H1 (cell line): ENCODE data around the gene RIPPLY3. TPM values are rescaled to one million over a fixed set of nuclear protein-coding genes. Genes with fewer than 3 reads are reported as not detected.

Source experiments
- CHD7 ChIP-seq: fragments of 300-600 bp; sonication (generic); IDR thresholded peaks from 2 replicates; pipeline ENCODE4 v1.7.1; 2012; ENCODE audit warnings: low read length, moderate library complexity, mild to moderate bottlenecking, inconsistent platforms; ENCODE audit not compliant: insufficient replicate concordance
- HDAC2 ChIP-seq, 2 experiments: fragments of 300-600 bp in 1 of 2; sonication (generic) in 1 of 2; IDR thresholded peaks; 2 replicates each; pipeline ENCODE4 v1.6.1; 2011 to 2012; ENCODE audit warnings: low read depth in 2 of 2, low read length in 2 of 2, mild to moderate bottlenecking in 2 of 2, moderate library complexity in 2 of 2, borderline replicate concordance in 1 of 2, inconsistent platforms in 1 of 2
- SP2 ChIP-seq: IDR thresholded peaks from 2 replicates; pipeline ENCODE4 v1.6.1; 2012; ENCODE audit warnings: mild to moderate bottlenecking, low read length, inconsistent platforms
- polyA plus RNA-seq, 7 experiments: library from polyadenylated mRNA; depleted of rRNA in 3 of 7; stranded (reverse) in 5 of 7; unstranded in 2 of 7; fragments of >200 nt in 5 of 7; fragments of 200-250 nt in 2 of 7; gene quantifications; 1 replicate in 5 of 7; 2 replicates in 1 of 7; 4 replicates in 1 of 7; pipeline versions ENCODE4 v1.2.1 to v1.2.3, GENCODE V29; 2011 to 2013; ENCODE audit warnings: missing spikeins in 2 of 7, mixed read lengths in 2 of 7
- total RNA-seq: library from RNA; stranded (reverse); fragmentation: NEBNext Ultra II Directional; extraction: Animal tissue kit (Norgen Biotek cat#: 25700); gene quantifications from 2 replicates; pipeline ENCODE4 v1.2.1, GENCODE V29; 2021

Gene RIPPLY3
- total and polyA plus RNA-seq, 2 of the 8 experiments (the other 6 are each of a cell fraction or from before 2014, with no cell fraction given): 2.0 to 2.2 TPM

GRCh38 chr21:37041706-37042271 is 35.3 kb downstream of the RIPPLY3 start (continued):
- no peak for TF ChIP-seq CHD7
- TF ChIP-seq SP2: no peak
- no peak for TF ChIP-seq HDAC2 (IDR thresholded peaks at IDR 0.05; ENCODE audit: borderline replicate concordance in 1 of 2, low read depth in 2 of 2, low read length in 2 of 2)
- TF ChIP-seq, all 59 proteins: peak for 0
